GM18868 (cell line): ENCODE data around the gene HNF1B.
A peak's percentile ranks its signal among the peaks of the same experiment; 100 is the strongest.

Experiments used
- ATAC-seq: cut with Tn5 transposase; IDR thresholded peaks from one replicate; pipeline ENCODE4 v1.9.1; 2021; ENCODE audit warnings: mild to moderate bottlenecking, moderate library complexity; ENCODE audit not compliant: unreplicated experiment

The HNF1B gene

DNA sequence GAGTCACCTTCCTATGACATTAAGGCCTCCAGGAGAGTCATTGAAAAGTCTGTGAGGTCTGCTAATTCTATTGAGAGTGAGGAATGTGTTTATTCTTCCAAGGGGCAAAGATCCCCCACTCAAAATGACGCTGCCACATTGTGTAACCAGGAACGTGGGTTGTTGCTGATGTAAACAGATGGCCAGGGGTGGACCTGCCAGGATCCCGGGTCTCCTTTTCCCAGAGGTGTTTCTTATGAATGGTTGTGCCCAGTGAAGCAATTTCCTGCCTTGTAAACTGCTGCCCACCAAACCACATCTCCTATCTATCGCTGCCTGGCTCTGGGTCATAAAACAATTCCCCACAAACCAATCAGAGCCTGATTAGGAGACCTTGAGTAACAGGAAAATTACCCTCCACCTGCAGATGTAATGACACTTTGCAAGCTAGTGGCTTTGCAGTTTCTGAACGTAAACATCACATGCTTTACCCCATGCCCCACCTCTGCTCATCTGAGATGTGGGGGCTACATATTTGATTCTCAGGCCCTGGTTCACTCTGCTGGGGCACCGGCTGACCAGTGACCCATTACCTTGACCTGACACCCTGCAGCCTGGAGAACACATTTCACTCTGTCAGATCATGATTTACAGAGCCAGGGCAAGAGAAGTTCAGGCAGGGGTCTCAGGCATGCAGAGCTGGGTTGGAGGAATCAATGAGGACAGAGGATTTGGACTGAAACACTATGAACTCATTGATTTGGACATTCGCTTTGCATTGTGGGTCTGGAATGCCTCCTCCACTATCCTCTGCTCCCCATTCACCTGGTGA, 68.5 kb downstream of the HNF1B start:
- ATAC-seq = no peak

DNA sequence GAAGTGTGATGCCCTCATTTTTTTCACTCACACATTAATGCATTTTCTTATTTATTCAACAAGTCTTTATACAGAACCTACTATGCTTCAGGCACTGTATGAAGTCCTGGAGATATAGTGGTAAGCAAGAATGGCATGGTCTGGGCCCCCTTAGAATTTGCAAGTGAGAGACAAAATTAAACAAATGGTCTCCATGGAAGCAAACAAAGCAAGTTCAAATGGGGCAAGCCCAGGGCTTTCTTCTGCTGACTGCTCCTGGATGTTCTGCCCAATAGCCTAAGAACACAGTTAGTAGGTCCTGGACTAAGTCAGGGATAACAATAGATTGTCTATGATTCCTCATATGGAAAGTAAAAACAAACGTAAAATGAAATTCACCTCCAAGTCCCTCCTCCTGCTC, 70.3 kb downstream of the HNF1B start:
- no peak for ATAC-seq

DNA sequence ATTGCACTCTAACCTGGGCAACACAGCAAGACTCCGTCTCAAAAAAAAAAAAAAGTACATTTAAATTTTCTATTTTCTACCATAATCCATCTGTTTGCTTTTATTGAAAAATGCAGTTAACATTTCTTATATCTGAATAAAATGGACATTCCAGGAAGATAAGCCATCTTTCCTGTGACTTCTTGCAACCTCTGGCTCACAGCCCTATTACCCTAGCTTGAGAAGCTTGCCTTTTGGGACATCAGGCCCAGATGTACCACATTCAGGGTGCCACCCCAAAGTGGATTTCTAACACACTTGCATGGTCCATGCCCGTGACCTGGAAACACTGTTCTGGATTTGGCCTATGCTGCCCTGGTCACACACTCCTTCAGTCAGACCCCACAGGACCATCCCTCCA, 71.5 kb downstream of the HNF1B start:
- no peak for ATAC-seq

GRCh38 chr17:37672548-37673078, 72.2 kb downstream of the HNF1B start:
- no peak for ATAC-seq

DNA sequence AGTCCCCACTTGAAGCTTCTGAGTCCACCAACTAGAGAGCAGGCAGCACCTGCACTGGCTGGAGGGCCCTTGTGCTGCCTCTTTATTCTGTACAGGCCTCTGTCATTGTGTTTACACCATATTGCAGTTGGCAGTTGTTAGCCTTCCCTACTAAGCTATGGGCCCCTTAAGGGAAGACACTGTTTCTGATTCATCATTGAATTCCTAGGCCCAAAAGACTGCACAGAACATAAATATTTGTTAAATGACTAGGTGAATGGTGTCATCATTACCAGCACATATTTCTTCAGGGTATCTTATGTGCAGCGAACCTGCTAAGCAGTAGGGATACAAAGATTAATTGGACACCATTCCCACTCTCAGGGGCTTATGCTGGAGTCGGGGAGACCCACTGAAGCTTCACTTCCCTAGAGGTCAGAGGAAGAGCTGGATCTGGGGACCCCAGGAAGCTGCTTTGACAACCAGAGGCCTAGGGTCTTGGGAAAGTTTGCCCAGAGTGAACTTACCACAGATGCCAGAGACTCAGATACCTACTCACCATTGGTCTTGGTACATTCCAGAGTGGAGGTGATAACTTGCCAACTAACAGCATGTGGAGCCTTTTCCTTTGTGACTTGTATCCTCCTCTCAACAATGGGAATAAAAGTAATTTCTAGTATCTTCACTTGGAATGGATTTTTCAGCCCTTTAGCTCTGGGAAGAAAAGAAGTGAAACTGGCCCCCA, 72.9 kb downstream of the HNF1B start:
- no peak for ATAC-seq

DNA sequence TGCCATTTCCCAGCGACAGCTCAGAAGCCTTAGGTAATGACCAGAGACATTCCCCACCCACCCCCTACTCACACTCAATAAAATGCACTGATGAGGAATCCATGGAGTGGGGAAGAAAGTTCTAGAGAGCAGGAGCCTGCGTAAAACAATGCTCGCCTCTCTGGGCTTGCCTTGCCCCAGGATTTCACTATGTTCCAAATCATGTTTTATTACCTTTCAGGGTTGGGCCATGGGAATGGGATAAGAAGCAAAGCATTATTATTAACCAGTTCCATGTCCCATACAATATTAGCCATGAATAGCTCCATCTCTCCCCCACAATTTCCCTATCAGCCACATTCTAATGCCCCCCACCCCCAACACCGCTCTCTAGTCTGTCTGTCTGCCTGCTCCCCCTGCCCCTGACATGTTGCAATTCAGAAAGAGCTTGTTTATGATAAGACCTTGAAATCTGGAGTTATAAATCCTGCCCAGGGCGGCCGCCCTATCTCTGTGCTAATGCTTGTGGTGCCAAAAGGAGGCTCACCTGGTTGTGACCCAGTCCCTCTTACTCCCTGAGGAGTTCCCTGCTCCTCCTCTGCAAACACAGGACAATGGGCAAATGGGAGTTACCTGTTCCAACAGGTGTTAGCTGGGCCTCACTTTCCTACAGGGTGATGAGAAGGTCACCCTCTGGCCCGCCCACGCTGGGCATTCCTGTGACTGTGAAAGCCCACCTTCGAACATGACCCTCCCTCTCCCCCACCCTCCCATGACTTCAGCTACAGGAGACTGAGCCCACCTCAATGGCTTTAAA, 73.6 kb downstream of the HNF1B start:
- no peak for ATAC-seq

- ATAC-seq = no peak
Measured at GRCh38 chr17:37667039-37667438, 77.8 kb downstream of the HNF1B start.

GRCh38 chr17:37664214-37664613, 80.6 kb downstream of the HNF1B start:
- ATAC-seq = no peak

DNA sequence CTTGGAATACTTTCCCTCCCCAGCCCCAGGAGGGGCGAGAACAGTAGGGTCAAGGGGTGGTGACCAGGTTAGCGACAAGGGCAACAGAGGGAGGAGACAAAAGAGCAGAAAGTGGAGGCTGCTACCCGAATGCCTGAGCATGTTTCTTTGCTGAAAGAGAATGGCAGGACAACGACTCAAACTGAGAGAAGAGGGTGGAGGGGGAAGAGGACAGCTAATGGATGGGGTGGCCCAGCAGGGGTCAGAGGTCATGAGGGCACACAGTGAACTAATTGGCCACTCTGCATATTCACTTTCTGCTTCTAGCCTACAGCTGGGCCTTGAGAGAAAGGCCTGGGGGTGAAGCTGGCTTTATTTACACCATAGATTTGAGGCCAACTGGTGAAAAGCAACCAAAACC, 82.5 kb downstream of the HNF1B start:
- no peak for ATAC-seq

DNA sequence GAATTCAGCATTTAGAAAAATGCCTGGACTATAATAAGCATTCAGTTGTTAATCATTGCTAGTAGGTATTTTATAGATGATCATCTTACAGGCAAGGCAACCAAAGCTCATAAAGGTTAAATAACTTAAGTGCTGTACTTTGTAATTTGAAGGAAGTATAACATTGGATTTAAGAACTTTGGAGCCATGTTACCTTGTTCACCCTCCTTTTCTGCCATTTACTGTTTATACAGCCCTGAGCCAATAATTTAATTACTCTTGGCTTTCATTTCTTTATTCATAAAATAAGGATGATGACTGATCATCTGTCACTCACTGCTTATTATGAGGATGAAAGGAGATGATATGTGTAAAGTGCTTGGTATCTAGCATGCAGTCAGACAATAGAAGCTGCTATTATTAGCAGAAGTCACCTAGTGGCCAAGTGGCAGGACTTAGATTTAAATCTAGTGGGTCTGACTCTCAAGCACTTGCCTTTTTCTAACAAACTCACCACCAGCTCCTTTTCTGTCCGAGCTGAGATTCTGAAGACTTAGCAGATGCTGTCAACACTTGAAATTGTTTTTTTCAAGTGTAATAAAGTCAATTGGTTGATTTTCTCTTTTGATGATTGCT, 83.4 kb downstream of the HNF1B start:
- no peak for ATAC-seq

- ATAC-seq = no peak
Measured at GRCh38 chr17:37659925-37660324, 84.9 kb downstream of the HNF1B start.

- no peak for ATAC-seq
Measured at GRCh38 chr17:37657202-37657601, 87.7 kb downstream of the HNF1B start.

DNA sequence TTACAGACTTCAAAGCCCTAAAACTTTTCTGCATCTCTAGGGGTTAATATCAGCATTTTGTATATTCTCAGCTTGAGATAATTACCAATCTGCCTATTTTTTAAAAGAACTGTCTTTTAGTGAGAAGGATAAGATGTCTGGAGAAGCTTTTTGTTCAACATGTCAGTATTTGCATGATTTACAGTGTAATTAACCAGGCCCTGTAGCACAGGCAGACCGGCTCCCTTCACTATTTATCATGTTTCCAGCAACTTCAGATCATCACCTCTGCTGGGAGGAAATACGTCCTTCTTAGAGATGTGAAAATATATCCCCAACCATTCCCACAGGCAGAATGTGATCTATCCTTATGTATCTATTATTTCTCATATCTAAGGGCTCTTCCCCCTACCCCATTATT, 93.0 kb downstream of the HNF1B start:
- ATAC-seq = no peak

DNA sequence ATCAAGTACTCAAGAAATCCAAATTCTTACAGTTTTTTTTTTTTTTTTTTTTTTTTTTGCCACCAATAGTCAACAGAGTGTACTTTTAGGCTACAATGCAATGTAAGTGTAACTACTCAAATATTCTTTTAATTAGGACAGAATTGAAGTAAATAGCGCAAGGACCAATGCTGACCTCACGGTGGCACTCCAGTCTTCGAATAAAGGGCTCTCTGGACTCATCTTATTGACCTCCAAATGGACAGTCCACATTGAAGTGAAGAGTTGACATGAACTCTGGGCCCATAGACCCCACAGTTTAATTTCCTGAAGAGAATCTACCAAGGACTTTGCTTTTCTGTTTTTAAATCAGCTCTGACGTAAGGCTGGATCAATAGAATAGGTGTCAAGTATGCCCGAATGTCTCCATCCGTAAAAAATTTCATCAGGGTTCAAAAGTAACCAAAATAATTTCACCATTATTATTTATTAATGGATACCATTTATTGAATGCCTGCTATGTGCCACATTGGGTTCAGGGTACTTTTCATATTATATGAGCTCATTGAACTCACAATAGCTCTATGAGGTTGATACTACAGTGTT, 94.3 kb downstream of the HNF1B start:
- ATAC-seq = no peak

DNA sequence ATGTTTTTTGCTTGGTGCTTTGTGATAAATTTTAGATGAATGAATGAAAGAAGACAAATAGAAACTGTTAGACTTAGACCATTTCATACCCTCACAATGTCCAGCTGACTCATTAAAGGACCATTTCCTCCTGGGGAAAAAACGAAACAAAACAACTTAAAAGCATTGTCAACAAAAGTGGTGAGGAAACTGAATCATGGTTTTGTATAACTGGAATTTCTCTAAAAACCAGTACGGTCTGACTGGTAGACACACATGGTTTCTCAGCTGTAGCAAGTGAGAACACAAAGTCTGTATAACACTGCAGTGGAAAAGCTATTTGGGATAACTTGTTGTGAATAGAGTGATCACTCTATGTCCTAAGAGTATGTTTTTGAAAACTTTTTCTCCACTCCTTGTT, 96.3 kb downstream of the HNF1B start:
- ATAC-seq = no peak

- ATAC-seq = no peak
Measured at GRCh38 chr17:37647856-37648255, 97.0 kb downstream of the HNF1B start.

- no peak for ATAC-seq
Measured at GRCh38 chr17:37643869-37644268, 101.0 kb downstream of the HNF1B start.

GRCh38 chr17:37643118-37643766, 101.6 kb downstream of the HNF1B start, which contains the start of gene DDX52:
TSS of gene DDX52 (minus strand) at chr17:37643446. CDS start at chr17:37643420, 26 bp downstream.
- ATAC-seq = peak; percentile 67

DNA sequence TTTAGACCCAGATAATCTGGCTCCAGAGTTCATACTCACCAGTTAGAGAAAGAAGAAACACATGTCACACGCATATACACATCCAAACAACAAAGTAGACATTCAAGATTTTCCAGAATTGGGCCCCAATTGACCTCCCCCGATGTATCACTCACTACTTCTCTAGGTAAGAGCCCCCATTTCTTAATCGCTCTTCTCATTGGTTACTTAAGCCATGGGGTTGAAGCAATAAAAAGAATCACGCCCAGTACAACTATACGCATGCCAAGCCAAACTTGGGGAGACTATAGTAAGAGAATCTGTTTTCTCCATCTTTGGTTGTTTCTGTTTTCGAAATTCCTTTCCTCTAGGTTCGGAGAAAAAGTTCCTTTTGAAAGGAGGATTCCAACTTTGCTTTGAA, 102.2 kb downstream of the HNF1B start:
- ATAC-seq = no peak

GRCh38 chr17:37640015-37640414, 104.8 kb downstream of the HNF1B start:
- ATAC-seq = no peak
